GM19099 (cell line): ENCODE data around the gene DFFB.

Experiments
- POLR2A ChIP-seq: IDR thresholded peaks from 3 replicates; pipeline ENCODE4 v1.6.1; 2011; ENCODE audit warnings: low read depth; ENCODE audit not compliant: insufficient read length; ENCODE audit errors: extremely low read depth

The DFFB gene

GRCh38 chr1:3852711-3853485 lies 4.4 kb upstream of the DFFB start:
- no peak for TF ChIP-seq POLR2A

GRCh38 chr1:3857791-3858129 lies 484 bp downstream of the DFFB start:
- no peak for TF ChIP-seq POLR2A

- no peak for TF ChIP-seq POLR2A
Observed at GRCh38 chr1:3858231-3858981, 1.1 kb downstream of the DFFB start.

DNA sequence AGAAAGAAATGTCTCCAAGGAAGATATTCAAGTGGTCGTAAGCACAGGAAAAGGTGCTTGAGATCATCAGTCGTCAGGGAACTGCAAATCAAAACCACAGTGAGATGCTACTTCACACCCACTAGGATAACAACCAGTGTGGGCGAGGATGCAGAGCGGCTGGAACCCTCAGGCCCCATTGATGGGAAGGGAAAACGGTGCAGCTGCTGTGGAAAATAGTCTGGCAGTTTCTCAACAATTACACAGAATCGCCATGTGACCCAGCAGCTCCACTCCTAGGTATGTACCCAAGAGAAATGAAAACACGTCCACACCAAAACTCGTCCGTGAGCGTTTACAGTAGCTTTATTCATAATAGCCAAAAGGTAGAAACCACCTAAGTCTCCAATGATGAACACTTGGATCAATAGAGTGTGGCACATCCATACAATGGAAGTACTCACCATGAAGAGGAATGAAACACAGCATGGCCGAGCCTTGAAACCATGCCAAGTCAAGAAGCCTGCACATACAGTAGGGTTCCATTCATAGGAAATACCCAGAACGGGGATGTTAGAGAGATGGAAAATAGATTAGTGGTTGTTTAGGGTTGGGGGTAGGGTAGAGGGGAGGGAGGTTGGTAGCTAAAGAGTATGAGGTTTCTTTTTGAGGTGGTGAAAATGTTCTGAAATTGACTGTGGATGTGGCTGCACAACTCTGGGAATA lies 6.1 kb downstream of the DFFB start:
- no peak for TF ChIP-seq POLR2A

DNA sequence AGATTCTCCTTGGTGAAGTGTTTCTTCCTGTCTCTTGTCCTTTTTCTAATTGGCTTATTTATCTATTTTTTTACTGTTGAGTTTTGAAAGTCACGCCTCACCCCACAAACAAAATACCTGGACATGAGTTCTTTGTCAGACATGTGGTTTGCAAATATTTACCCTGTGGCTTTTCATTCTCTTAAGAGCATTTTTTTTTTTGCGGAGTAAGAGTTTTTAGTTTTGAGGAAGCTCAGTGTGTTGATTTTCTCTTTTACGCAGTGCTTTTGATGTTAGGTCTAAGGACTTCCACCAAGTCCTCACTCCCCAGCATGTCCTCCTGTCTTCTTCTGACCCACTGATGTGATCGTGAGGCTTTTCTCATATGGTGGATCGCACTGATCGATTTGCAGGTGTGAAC lies 7.6 kb downstream of the DFFB start:
- TF ChIP-seq POLR2A: no peak

GRCh38 chr1:3865606-3866160 lies 8.4 kb downstream of the DFFB start:
- TF ChIP-seq POLR2A: no peak

- no peak for TF ChIP-seq POLR2A
Observed at GRCh38 chr1:3868464-3869006, 11.3 kb downstream of the DFFB start.

DNA sequence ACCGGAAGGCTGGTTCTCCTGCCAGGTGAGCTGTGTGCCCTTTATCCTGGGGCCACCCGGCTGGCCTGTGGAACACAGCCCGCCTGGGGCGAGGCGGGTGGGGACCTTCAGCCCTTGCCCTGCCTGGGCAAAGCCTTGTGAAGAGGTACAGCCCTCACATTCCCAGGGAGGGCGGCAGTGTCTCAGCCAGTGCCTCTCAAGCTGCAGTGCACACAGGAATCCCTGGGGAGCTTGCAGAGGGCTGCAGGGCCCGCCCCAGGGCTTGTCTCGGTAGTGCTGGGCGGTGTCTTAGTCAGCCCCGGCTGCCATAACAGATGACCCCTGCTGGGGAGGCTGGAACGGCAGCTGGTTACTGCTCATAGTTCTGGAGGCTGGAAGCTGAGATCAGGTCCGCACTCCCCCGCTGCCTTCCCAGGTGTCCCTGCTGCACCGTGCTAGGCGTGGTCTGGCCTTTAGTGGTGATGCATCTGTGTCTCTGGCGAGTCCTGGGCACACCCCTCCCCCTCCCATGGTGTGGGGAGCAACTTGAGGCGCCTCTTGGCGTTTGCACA lies 12.6 kb downstream of the DFFB start:
- no peak for TF ChIP-seq POLR2A

GRCh38 chr1:3871451-3871805 lies 14.2 kb downstream of the DFFB start:
- TF ChIP-seq POLR2A: no peak

GRCh38 chr1:3872546-3872945 lies 15.3 kb downstream of the DFFB start:
- TF ChIP-seq POLR2A: no peak

DNA sequence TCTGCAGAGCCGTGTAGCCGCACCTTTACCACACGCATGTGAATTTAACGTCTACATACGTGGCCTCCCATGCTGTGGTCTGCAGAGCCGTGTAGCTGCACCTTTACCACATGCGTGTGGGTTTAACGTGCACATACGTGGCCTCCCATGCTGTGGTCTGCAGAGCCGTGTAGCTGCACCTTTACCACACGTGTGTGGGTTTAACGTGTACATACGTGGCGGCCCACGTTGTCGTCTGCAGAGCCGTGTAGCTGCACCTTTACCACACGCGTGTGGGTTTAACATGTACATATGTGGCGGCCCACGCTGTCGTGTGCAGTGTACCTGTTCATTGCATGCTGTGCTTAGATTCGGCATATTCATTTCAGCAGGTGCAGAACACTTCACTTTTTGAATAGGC lies 17.5 kb downstream of the DFFB start:
- TF ChIP-seq POLR2A: no peak

- no peak for TF ChIP-seq POLR2A
Observed at GRCh38 chr1:3876716-3877115, 19.4 kb downstream of the DFFB start.

- no peak for TF ChIP-seq POLR2A
Observed at GRCh38 chr1:3879099-3879498, 21.8 kb downstream of the DFFB start.

GRCh38 chr1:3879787-3880428 lies 22.6 kb downstream of the DFFB start:
- TF ChIP-seq POLR2A: no peak
